GM21786 (cell line): ENCODE data around the gene ATP13A2.

Source experiments
- ATAC-seq: cut with Tn5 transposase; IDR thresholded peaks from one replicate; pipeline ENCODE4 v1.9.1; 2021; ENCODE audit not compliant: unreplicated experiment

Gene ATP13A2

GRCh38 chr1:17032741-17033140 is 21.0 kb upstream of the ATP13A2 start:
- no peak for ATAC-seq

DNA sequence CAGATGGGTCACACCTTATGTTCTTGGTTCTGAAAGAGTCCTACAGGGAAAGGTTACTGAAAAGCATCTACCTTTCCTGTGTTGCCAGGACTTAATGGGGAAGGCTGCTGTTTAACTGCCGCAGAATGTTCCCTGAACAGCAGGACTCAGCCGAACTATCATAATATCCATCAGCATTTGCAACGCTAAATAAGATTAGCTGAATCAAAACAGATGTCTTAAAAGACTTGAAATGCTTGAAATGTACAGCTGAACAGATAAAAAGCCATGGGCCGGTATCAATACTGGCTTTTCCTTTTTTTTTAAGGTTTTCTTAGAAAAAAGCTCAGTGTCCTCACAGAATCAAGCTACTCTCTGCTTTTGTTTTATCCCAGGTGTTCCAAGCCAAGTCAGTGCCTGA is 19.7 kb upstream of the ATP13A2 start:
- ATAC-seq, result no peak

DNA sequence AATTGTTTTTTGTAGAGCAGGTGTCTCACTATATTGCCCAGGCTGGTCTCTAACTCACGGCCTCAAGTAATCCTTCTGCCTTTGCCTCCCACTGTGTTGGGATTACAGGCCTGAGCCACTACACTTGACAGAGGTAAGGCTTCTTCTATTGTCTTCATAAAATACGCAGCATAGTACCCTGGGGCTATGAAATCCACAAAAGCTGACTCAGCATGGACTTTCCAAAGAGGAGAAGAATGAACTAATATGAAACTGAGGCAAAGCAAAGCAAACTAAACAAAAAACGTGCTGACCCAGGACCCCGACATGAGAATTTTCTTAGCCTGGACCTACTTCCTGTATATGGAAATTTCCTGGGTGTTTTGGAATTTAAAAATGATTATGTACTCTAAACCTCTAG is 18.5 kb upstream of the ATP13A2 start:
- ATAC-seq, result no peak

- no peak for ATAC-seq
Observed at GRCh38 chr1:17028662-17029188, 17.0 kb upstream of the ATP13A2 start.

GRCh38 chr1:17027900-17028299 is 16.2 kb upstream of the ATP13A2 start:
- no peak for ATAC-seq

DNA sequence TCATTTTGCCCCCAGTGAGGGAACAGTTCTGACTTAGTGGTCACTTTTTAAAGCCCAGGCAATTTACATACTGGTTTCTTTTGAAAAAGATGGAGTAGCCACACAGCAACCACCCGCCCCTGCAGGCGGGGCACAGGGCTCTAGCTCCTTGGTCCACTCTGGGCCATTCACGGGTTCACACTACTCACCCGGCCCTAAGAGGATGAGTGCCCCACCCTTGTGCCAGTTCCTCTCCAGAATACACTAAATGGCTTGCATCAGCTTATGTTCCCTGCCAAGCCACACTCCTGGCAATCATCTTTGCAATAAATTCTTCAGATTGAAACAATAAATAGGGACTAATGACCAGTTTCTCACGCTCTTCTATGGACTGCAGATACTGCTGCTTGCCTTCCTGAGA is 15.7 kb upstream of the ATP13A2 start:
- ATAC-seq, result no peak

DNA sequence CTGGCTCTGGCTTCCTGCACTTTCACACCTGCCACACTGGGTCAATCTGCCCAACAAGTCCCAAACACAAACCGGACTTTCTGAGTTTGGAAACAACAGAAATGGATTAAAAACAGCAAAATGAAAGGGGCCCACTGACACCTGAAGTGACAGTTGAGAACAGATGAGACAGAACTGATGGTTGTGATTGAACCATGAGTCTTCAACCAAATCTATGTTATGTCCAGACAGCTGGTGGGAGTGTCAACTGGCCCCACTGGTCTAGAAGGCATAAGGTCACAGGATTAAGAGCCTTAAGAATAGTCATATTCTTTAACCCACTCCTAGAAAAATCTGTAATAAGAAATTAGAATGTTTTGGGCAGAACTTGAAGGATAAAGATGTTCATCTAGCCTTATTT is 13.0 kb upstream of the ATP13A2 start:
- ATAC-seq, result no peak

GRCh38 chr1:17023573-17023972 is 11.8 kb upstream of the ATP13A2 start:
- ATAC-seq, result no peak

GRCh38 chr1:17023102-17023501 is 11.4 kb upstream of the ATP13A2 start:
- ATAC-seq, result no peak

DNA sequence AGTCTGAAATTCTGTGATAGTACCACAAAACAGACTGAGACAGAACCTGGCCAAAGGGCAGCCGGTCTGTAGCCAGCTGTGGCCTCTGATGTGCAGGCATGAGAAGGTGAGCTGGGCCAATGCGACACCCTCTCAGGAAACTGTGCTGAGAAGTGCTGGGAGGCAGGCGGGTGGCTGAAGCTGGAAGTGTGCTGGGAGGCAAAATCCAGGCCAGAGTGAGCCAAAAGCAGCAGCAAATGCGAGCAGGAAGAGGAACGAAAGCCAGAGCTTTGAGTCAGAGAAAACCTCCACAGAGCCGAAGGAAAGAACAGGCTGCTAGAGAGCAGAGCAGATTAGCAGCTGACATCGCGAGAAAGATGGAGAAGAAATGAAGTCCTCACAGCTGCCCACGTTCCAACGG is 10.2 kb upstream of the ATP13A2 start:
- ATAC-seq, result no peak

DNA sequence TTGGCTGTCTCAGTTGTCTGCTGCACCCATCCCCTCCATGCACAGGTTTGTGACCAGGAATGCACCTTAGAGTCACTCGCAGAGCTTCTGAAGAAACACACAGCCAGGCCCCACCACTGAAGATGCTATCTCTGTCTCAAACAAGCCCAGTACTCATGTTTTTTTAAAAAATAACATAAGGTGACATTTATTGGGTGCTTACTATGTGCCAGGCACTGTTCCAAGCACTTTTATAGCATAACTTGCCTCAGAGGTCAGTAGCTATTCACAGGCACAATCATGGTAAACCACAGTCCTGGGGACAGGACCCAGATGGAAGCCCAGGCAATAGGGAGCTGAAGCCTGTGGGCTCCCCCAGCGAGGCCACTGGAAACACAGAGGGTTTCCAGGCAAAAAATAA is 8.8 kb upstream of the ATP13A2 start:
- ATAC-seq, result no peak

DNA sequence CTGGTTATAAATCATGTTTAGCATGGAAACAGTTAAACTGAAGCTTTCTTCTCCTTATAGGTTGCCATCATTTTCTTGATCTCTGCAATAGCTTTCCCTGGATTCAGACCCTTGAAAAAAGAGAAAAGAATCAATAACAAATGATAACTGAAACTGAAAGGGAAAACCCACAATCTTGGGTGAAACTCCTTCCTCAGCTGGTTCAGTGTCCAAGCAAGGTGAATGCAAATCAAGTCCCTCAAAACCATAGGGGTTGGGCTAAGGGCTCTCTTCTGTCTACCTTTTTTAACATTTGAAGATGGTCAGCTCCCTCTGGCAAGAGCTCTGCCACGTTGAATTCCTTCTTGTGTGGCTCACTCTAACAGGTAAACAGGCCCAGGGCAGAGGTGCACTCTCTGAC is 7.1 kb upstream of the ATP13A2 start:
- ATAC-seq, result no peak

DNA sequence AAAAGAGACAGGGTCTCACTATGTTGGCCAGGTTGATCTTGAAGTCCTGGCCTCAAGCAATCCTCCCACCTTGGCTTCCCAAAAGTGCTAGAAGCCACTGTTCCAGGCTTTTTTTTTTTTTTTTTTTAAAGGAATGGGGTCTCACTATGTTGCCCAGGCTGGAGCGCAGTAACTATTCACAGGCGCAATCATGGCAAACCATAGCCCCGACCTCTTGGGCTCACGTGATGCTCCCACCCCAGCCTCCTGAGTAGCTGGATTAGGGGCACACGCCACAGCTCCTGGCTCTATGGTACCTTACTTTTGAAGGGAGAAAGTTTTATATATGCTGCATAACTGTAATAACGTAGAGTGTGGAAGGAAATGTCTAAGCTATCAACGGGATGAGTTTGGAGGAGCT is 5.7 kb upstream of the ATP13A2 start:
- ATAC-seq, result no peak

- ATAC-seq, result no peak
Observed at GRCh38 chr1:17016317-17016661, 4.6 kb upstream of the ATP13A2 start.

- ATAC-seq, result no peak
Observed at GRCh38 chr1:17014671-17015567, 3.2 kb upstream of the ATP13A2 start.

- ATAC-seq, result no peak
Observed at GRCh38 chr1:17013491-17014320, 2.0 kb upstream of the ATP13A2 start.

- no peak for ATAC-seq
Observed at GRCh38 chr1:17012775-17013490, 1.2 kb upstream of the ATP13A2 start.

DNA sequence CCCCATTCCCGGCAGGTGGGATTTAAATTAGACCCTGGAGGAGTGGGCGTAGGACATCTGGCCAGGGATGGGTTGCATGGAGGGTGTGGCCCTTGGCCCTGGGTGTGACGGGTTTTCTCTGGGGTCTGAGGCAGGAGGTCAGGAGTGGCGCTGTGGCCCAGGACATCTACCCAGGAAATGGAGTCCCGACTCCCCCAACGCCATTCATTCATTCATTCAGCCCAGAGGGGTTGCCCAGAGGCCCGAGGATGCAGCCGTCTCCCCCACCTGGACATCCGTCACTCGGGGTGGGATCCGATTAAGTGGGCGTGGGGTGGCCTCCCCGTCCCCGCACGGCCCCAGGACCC is 663 bp downstream of the ATP13A2 start:
- no peak for ATAC-seq

DNA sequence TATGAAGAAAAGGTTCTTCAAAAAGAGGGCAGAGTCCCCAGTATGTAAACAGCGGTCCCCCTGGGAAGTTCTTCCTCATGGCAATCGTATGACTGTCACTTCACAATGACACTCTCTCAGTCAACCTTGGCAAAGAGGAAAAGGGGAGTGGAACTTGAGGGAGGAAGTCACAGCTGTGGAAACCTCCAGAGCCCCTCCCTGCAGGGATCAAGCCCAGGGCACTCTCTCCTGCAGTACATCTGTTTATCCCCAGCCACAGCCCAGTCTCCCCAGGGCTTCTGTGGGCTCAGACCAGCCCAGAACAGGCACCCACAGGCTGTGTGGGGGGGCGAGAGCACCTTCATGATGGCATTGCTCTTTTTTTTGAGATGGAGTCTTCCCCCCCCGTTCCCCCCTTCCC is 2.0 kb downstream of the ATP13A2 start:
- ATAC-seq, result no peak

- ATAC-seq, result no peak
Observed at GRCh38 chr1:17008208-17008855, 3.4 kb downstream of the ATP13A2 start.

DNA sequence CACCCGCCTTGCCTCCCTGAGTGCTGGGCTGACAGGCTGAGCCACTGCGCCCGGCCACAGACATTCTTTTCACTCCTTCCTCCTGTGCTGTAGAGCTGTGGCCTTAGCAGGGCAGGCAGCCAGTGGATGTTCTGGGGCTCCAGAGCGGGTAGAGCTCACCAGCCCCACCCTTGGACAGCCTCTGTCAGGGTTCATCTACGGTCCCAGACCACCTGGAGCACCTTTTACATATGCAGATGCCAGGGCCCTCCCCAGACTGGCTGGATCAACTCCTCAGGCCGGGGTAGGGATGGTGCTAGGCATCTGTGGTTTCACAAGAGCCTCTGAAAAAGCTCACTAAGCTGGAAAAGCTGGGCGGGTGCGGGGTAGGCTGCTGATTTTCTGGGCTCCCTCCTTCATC is 4.6 kb downstream of the ATP13A2 start:
- ATAC-seq, result no peak
